Panc1 (cell line): ENCODE results near the gene TRIM60.

Experiments
- CTCF ChIP-seq: fragments of 450-650 bp; IDR thresholded peaks from 2 replicates; pipeline ENCODE4 v1.5.1; 2017; ENCODE audit warnings: mild to moderate bottlenecking
- TCF7L2 ChIP-seq: IDR thresholded peaks from 2 replicates; pipeline ENCODE4 v1.6.1; 2011; ENCODE audit warnings: mild to moderate bottlenecking, low read depth, low read length, inconsistent platforms

GRCh38 chr4:165052627-165053026 is 20.8 kb downstream of the TRIM60 start:
- no peak for TF ChIP-seq CTCF
- TF ChIP-seq TCF7L2 = no peak
